ENCODE results near the gene TROAP.
A peak's percentile ranks its signal among the peaks of the same experiment; 100 is the strongest.
"Not testable (repeated sequence)": the region's sequence is repeated elsewhere in the genome, so short reads cannot be mapped to it uniquely, and the experiment has no call there.

Gene TROAP

DNA sequence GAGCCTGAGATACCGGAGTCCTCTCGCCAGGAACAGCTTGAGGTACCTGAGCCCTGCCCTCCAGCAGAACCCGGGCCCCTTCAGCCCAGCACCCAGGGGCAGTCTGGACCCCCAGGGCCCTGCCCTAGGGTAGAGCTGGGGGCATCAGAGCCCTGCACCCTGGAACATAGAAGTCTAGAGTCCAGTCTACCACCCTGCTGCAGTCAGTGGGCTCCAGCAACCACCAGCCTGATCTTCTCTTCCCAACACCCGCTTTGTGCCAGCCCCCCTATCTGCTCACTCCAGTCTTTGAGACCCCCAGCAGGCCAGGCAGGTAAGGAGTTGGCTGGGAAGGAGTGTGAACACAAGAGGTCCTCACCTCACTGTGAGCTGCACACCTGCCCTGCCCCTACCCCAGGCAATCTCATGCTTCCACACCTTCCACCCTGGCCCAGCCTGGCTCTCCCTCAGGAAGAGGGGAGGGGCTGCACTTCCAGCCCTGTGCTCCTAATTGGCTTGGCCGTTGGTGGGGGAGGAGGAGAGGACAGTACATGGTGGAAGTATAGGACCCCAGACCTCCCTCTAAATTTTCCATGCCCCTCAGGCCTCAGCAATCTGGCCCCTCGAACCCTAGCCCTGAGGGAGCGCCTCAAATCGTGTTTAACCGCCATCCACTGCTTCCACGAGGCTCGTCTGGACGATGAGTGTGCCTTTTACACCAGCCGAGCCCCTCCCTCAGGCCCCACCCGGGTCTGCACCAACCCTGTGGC lies 7.8 kb downstream of the TROAP start:
- DNase-seq (ENCODE audit: low spot score), result no peak

DNA sequence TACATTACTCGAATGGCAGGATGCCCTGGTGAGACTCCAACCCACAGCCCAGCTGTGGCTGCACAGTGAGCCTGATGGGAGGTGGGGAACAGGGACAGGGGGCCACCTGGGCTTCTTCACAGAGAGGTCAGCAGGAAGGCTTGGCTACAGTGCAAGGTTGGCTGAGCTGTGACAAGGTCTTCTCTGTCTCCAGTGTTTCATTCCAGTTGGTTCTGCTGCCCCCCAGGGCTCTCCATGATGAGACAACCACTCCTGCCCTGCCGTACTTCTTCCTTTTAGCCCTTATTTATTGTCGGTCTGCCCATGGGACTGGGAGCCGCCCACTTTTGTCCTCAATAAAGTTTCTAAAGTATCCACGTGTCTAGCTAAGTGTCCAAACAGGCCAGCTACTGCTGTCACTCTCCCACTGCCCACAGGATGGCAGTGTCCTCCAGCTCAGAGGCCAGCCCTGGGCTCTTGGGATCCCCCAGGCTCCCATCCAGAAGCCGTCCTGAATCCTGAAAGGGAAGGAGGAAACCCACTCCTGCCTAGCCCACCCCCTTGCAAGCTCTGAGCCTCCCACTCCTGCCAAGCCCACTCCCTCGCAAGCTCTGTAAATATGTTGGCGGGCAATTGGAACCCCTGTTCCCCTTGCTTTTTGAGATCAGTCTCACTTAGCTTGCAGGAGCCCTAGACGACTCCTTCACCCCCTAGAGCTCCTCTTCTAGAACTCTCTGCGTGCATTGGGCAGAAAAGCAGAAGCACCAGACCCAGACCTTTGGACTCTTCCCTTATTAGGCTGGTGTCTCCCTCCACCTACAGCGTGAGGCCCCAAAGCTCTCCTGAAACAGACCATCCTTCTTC lies 8.5 kb downstream of the TROAP start:
- DNase-seq (ENCODE audit: low spot score), result peak; percentile 84

DNA sequence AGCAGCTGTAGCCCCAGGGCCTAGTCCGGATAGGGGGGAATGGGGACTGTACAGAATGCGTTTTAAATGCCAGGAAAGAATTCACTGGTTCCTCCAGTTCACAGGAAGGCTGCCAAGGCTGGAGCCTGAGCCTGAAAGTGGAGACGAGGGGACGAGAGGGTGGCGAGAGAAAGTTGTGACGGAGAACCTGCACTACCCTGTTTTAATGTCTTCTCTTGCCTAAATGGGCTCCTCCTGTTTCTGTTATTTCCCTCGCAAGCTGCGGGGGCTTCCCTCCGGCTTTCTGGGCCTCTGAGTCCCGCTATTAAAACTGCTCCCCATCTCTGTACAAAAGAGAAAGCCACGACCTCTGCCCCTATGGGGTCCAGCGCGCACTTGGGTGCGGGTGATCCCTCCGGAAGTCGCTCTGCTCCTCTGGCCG lies 9.4 kb downstream of the TROAP start:
- DNase-seq (ENCODE audit: low spot score), result no peak

DNA sequence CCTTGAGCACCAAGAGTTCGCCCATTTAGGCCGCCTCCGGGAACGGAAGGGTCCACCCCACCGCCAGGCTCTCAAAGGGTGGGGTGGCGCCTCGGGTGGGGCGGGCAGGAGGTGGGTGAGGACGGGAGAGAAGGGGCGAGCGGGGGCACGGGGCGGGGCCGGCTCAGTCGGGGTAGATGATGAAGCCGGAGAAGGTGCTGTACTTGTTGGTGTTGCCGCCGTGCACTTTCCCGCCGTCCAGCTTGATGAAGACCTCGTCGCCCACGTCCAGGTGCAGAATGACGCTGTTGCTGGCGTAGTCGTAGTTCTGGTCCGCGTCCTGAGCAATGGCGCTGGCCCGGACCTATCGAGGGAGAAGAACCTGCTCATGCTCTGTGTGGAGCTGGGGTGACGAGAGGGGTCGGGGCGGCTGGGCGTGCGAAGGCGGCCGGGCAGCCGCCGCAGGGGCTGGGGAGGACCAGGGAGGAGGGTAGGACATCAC lies 9.9 kb downstream of the TROAP start:
- no peak for DNase-seq (ENCODE audit: low spot score)

DNA sequence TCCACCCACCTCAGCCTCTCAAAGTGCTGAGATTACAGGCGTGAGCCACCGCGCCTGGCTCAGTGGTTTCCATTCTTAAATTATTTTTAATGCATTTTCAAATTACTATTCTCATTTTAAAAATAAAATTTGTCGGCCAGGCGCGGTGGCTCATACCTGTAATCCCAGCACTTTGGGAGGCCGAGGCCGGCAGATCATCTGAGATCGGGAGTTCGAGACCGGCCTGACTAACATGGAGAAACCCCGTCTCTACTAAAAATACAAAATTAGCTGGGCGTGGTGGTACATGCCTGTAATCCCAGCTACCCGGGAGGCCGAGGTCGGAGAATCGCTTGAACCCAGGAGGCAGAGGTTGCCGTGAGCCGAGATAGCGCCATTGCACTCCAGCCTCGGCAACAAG lies 10.7 kb downstream of the TROAP start:
- DNase-seq (ENCODE audit: low spot score), result not testable (repeated sequence)

DNA sequence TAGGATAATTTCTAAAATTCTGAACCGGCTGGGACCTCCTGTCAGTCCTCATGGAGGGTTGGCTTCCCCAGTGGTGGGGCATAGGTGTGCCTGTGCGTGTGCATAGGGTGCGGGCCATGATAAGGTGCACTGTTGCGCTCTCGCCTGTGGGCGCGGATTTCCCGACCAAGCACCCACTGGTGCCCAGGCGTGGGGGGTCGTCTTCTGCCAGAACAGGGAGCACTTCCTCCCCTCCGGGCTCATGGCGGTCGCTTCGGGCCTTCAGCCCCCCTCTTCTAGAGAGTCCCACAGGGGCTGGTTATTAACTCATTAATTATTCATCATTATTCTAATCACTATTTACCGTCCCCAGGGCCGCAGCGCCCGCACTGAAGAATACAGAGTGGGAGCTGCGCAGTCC lies 11.2 kb downstream of the TROAP start:
- DNase-seq (ENCODE audit: low spot score), result no peak

DNA sequence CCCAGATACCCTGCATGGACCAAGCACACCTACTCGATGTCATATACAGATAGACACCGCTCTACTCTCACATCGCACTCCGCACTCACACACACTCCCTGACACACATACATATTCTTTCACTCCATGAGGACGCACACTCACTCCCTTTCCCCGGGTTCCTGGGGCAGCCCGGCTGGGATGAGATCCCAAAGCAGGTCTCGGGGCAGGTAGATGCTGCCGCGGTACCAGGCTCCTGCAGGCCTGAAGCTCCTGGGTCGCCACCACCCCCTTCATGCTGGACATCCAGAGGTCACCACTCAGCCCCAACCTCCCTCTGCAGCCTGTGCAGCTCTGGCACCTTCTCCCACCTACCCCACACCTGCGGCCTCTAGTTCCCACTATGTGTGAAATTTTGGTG lies 11.6 kb downstream of the TROAP start:
- DNase-seq (ENCODE audit: low spot score), result no peak

DNA sequence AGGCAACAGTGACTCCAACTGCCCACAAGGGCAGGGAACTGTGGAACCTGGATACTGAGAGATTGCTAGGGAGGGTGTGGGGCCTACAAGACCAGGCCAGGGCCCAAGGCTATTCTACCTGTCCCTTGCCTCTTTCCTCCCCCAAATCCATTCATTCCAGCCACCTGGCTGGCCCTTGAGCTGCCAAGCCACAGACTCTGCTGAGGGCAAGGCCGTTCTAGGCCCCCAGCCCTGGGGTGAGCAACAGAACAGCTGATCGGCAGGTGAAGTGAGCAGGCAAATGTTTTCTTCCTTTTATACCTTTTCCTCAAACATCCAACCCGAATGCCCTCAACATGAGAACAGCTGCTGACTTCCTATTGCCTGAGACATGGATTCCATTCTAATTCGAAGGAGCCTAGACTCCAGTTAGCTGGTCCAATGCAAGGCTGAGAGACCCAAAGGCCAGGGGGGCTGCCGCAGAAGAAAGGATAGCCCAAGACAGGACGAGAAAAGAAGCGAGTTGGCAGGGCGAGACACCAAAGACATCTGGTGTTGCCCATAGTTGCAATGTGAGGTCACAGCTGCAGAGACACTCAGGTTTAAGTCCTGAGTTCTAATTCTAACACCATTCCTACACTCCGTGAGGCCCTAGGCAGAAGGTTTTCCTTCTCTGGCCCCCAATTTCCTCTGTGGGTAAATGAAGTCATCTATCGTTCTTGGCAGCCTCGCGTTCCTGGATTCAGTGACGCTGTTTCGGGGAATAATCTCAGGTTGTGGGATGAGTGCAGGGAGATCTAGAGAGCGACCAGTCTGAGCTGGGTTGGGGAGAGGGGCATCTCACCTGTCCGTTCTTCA lies 12.3 kb downstream of the TROAP start:
- no peak for DNase-seq (ENCODE audit: low spot score)

DNA sequence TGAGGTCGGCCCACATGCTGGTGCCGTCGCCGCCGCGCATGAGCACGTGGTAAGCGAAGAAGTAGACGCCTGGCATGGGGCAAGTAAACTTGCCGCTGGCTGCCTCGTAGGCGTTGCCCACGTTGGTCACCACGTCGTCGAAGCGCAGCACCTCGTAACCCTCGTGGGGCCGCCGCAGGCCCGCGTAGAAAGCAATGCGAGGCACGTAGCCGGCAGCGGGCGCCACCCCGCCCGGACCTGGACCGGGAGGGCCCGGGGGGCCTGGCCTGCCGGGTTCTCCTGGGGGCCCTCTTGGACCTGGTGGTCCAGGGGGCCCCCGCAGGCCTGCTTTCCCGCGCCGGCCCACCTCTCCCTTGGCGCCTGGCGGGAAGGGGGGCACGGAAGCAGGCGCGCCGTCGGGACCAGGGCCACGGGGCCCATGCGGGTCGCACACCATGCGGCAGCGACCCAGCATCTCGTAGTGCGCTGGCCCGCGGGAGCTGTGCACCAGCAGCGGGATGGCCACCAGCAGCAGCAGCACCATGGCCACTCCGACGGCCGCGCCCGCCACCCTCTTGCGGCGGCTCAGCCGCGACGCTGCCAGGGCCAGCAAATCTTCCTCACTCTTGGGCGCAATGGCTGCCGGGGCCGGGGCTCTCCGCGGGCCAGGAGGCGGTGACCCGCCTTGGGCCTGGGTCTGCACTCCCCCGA lies 13.0 kb downstream of the TROAP start:
- DNase-seq (ENCODE audit: low spot score), result no peak

DNA sequence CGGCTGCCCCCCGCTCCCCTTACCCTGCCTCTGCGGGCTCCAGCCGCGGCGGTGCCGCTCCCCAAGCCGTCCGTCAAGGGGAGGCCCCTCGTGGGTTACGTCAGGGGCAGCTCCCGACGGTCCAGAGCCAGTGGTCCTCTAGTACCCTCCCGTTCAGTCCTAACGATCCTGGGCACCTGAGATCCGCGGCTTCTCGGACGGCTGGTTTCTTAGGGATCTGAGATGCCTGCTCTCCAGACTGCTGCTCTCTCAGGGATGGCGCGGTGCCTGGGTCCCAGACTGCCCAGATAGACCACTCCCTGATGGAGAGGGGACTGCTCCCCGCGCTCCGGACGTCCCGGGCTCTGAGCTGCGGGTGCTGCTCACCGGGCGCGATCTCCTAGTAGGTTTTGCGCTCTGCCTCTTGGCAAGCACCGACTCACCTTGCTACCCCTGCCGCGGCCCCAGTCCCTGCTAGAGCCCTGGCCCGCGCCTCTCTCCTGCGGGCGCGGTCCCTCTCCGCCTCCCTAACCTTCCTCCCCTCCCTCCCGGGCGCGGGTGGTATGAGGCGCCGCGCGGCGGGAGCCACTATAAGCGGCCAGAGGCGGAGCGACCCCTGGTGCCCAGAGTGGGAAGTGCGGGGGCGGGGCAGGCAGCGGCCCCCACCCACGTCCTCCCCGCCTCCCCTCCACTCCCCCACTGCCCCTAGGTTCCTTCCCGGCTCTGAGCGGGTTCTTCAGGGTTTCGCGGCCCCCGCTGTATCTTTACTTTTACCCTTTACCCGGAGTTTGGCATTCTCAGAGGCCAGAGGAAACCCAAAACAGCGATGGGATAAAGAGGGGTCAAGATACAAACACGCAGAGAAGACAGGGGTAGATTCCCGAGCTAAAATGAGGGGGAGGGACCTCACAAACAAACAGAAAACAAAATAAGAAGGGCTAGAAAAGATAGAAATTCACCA lies 13.9 kb downstream of the TROAP start, which contains the start of gene C1QL4:
C1QL4 (minus strand) TSS at position 544 of the 940 bp plus-strand sequence. CDS start 711 bp downstream, outside the sequence.
- DNase-seq (ENCODE audit: low spot score), result peak; percentile 81

DNA sequence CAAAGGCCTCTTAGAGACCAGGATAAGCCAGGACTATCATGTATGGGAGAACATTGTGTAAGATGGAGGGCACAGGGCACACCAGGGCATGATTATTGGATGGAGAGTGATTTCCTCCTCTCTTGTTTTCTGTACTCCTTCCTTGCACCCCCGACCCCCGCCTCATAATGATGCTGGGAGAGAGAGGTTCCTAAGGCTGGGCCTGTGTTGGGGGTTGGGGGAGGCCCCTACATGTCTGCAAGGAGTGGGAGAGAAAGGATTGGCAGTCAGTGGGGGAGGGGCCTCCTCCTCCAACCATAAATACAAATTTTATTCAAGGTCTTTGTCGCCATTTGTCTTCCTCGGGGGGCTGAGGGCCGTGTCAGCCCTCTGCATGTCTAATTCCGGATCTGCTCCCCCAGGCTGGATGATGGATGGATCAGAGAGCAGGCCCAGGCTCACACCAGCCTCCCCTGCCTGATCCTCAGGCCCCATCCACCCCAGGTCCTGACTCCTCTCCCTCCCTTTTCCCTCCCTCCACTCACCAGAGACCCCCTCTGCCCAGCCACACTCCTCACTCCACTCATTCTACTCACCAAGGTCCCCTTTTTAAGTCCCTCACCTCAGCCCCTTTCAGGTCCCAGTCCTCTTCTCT lies 15.9 kb downstream of the TROAP start:
- DNase-seq (ENCODE audit: low spot score), result no peak

DNA sequence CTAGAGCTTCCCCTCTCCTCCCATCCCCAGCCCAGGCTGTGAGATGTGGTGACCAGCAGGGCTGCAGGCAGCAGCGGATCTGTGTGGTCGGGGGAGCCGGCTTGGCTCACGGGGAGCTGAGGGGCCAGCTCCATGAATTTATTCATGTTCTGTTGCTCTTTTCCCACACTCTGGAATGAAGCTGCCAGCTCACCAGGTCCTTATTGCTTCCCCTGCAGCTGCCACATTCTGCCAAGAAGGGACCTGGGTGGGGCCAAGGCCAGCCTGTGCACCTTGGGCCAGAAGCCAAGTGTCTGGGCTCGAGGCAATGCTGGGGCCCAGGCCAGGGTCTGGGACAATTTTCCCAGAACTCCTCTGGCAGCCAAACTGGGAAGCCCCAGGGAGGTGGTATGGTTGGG lies 16.4 kb downstream of the TROAP start:
- DNase-seq (ENCODE audit: low spot score), result no peak

DNA sequence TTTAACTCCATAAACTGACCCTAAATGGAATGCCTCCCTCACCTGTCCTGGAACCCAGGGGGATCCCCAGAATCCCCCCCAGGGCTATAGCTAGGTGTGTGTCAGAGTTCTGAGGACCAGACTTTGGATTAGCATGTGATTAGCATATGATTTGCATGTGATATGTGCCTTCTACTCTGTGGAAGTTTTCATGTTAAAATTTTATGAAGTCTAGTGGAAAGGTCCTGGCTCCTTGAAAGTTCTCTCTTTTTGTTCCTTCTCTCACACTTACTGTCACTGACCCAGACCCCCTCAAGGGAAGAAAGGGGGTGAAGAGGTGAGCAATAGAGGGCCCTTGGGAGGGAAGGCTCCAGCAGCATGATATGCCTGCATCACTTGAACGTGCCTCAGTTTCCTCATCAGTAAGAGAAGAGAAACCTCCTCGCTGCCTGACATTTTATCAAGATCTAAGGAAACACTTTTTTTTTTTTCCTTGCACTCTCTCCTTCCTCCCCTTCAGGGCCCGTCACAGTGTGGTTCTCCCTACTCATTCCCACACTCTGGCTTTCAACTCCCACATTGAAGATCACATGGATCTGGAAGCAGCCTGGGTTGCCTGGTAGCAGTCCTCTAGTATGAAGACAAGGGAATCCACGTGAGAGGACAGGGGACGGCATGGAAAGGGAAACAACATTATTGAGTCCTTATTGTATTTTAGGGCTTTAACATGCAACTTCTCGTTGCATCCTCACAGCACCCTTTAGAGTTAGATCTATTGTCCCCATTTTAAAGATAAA lies 17.2 kb downstream of the TROAP start:
- DNase-seq (ENCODE audit: low spot score), result no peak

DNA sequence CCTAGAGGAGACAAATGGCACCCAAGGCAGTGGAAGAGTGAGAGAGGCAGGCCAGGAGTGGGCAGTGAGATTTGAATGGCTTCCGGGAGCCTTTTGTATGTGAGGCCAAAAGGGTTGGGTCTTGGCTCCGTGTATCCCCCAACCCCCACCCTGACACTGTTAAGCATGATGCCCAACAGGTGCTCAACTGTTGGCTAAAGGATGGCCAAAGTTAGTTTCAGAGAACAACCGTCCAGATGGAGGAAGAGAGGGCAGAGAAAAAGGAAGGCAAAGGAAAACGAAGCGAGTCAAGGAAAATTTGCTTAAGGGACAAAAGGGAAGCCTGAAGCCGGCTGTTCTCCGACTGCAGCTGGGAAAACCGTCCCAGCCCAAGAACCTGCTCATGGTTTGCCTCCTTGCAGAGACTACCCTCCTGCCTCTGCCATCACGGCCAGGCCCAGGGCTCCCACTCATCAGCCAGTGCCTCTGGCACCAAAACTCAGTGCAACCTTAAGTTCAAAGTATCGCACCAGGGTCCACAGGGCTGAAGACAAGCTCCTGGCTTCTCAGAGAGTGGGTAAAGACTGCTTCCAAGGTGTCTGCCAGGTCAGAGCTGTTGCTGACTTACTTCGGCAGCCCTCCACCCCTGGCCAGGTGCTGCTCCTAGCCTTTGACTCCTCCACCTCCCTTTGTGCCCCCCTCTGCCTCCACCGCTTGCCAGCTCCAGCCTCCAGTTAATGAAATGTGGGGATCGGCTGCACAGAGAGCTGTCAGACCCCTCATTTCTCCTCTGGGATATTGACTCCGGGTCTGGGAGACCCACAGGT lies 18.1 kb downstream of the TROAP start:
- no peak for DNase-seq (ENCODE audit: low spot score)

DNA sequence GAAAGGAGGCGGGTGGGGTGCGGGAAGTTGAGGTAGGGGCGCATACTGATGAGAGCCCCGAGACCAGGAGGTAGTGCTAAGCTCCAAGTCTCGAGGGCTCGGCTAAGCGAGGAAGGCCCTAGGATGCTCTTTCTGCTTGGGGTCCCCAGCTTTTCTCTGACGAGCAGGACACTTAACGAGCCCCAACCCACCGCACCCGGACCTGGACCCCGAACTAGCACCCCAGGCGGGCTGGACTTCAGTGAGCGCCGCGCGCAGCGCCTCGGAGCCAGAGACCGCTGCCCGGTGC lies 18.7 kb downstream of the TROAP start:
- DNase-seq (ENCODE audit: low spot score), result no peak

DNA sequence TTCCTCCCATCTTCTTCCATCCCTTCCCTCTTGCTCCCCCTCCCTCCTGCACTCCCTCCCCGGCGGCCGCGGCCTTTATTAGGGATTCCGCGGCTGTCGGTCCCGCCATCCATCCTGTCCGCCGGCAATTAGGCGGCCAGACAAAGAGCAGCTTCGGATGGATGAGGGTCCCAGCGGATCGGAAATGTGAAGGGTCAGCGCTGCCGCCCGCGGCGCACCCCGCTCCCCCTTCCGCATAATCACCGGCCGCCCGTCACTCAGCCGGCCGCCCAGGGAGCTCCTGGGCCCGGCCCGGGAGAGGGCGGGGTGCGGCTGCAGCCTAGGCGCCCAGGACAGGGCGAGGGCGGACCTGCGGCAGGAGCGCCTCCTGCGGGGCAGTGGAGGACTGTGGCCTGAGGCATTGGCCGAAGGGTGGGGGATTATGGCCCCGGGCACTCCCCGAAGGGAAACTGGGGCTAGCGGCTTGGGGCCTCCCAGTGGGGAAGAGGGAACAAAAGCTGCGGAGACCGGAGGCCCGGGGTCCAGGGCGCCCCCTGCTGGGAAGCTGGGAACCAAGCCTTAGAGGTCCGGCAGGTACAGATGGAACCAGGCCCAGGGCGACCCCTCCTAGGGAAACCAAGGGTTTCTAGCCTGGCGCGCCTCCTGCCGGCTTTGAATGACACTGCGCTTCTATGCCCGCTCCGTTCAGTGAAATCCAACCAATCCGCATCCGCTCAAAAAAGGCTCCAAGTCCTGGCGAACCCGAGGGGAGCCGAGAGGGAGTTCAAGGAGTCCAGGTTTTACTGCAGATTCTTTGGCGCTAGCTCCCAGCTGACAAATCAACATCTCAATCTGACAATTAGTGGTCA lies 19.2 kb downstream of the TROAP start:
- DNase-seq (ENCODE audit: low spot score), result no peak

DNA sequence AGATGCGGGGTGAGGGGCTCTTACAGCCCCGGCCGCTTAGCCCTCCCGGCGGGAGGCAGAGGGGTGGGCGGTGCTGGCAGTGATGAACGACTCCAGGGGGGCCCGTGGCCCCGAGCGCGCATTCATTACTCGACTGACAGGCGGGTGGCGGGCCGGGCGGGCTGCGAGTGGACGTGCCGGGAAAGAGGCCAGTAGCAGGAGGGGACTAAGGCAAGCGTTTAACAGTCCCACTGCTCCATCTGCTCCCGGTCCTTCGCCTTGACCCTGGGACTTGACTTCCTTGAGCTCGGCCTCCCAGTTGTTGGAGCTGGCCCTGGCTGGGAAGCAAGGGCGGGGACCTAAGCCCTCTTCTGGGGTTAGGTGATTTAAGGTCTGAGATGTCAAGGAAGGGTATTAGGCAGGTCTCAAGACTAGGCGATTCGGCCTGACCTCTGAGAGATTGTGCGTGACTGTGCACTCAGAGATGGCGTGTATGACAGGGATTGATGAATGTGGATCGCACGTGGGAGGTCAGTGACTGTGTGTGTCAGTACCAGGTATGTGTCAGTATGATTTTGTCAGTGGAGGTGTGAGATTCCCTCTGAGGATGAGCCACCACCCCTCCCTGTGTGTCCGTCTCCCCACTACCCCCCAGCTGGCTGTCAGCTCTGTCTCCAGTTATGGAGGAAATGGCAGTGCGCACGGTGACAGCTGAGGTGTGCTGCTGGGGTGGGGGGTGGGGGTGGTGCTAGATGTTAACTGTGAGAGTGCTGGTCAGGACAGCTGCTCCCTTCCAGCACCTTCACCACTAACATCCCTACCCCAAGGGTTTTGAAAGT lies 20.1 kb downstream of the TROAP start:
- no peak for DNase-seq (ENCODE audit: low spot score)
